GM21390 (cell line): ENCODE results near the gene RFXAP.

ENCODE experiments used
- ATAC-seq: cut with Tn5 transposase; IDR thresholded peaks from one replicate; pipeline ENCODE4 v1.9.1; 2021; ENCODE audit not compliant: unreplicated experiment

RFXAP gene

GRCh38 chr13:36865265-36865664 is 46.2 kb downstream of the RFXAP start:
- no peak for ATAC-seq

- no peak for ATAC-seq
Observed at GRCh38 chr13:36866232-36866631, 47.2 kb downstream of the RFXAP start.

GRCh38 chr13:36870050-36870692 is 51.1 kb downstream of the RFXAP start:
- no peak for ATAC-seq

- ATAC-seq = no peak
Observed at GRCh38 chr13:36872621-36873020, 53.6 kb downstream of the RFXAP start.

GRCh38 chr13:36875431-36875830 is 56.4 kb downstream of the RFXAP start:
- no peak for ATAC-seq

GRCh38 chr13:36875961-36876360 is 56.9 kb downstream of the RFXAP start:
- ATAC-seq = no peak
